HepG2 (cell line): ENCODE results near the gene BROX. TPM values are rescaled to one million over a fixed set of nuclear protein-coding genes. Genes with fewer than 3 reads are reported as not detected.

Experiments used
- CENPX ChIP-seq: sonication (generic); formaldehyde crosslinking; IDR thresholded peaks from 2 replicates; pipeline ENCODE4 v1.9.0; 2021; ENCODE audit warnings: mild to moderate bottlenecking, missing genetic modification reagents, moderate library complexity
- HCFC1 ChIP-seq: fragments of 150-350 bp; IDR thresholded peaks from 2 replicates; pipeline ENCODE4 v1.6.1; 2014; ENCODE audit warnings: low read depth, low read length
- KLF12 ChIP-seq: sonication (generic); formaldehyde crosslinking; IDR thresholded peaks from 2 replicates; pipeline ENCODE4 v1.4.0; 2020; ENCODE audit warnings: missing genetic modification reagents, borderline replicate concordance
- SP140L ChIP-seq: sonication (generic); formaldehyde crosslinking; IDR thresholded peaks from 2 replicates; pipeline ENCODE4 v1.4.0; 2020; ENCODE audit warnings: missing genetic modification reagents, borderline replicate concordance
- THAP11 ChIP-seq: IDR thresholded peaks from 2 replicates; pipeline ENCODE4 v1.6.1; 2016; ENCODE audit warnings: missing biosample characterization, missing genetic modification reagents
- ZNF670 ChIP-seq: sonication (generic); formaldehyde crosslinking; IDR thresholded peaks from 2 replicates; pipeline ENCODE4 v1.8.0; 2022; ENCODE audit warnings: mild to moderate bottlenecking, missing genetic modification reagents, borderline replicate concordance
- ZZZ3 ChIP-seq: sonication (generic); formaldehyde crosslinking; IDR thresholded peaks from 2 replicates; pipeline ENCODE4 v1.4.0; 2020; ENCODE audit warnings: missing genetic modification reagents, mild to moderate bottlenecking, borderline replicate concordance
- polyA plus RNA-seq, 8 experiments: library from polyadenylated mRNA; depleted of rRNA in 3 of 8; stranded (reverse) in 7 of 8; unstranded in 1 of 8; fragments of >200 nt; fragmentation: Illumina TruSeq in 4 of 8; extraction: Trizol in 4 of 8; gene quantifications; 2 replicates each; pipeline versions ENCODE4 v1.2.1 to v1.2.3, GENCODE V29; 2011 to 2016; ENCODE audit warnings: low read depth in 4 of 8, missing spikeins in 1 of 8, mixed read lengths in 1 of 8; ENCODE audit not compliant: insufficient read depth in 1 of 8
- total RNA-seq, 5 experiments: library from RNA; depleted of rRNA; stranded (reverse); fragments of >200 nt; fragmentation: Illumina TruSeq; extraction: Trizol; gene quantifications; 2 replicates each; pipeline ENCODE4 v1.2.3, GENCODE V29; 2016; ENCODE audit warnings: low read depth in 1 of 5
- TF ChIP-seq, protein P1 (sequence below): fragments of 450-650 bp; IDR thresholded peaks from 2 replicates; pipeline ENCODE4 v1.6.1; 2017; ENCODE audit warnings: mild to moderate bottlenecking
- TF ChIP-seq, protein P2 (sequence below): sonication (generic); formaldehyde crosslinking; IDR thresholded peaks from 2 replicates; pipeline ENCODE4 v1.5.0; 2020; ENCODE audit warnings: mild to moderate bottlenecking, missing genetic modification reagents
- TF ChIP-seq, protein P3 (sequence below): sonication (generic); formaldehyde crosslinking; IDR thresholded peaks from 2 replicates; pipeline ENCODE4 v1.8.1; 2023; ENCODE audit warnings: mild to moderate bottlenecking, missing genetic modification reagents
- TF ChIP-seq, protein P4 (sequence below): sonication (generic); formaldehyde crosslinking; conservative IDR thresholded peaks from 2 replicates; pipeline ENCODE4 v1.4.0; 2020; ENCODE audit warnings: missing genetic modification reagents

BROX gene
- total and polyA plus RNA-seq, 2 of the 13 experiments (the other 11 are each of a cell fraction or from before 2014, with no cell fraction given), result 4.4 to 33.2 TPM

DNA sequence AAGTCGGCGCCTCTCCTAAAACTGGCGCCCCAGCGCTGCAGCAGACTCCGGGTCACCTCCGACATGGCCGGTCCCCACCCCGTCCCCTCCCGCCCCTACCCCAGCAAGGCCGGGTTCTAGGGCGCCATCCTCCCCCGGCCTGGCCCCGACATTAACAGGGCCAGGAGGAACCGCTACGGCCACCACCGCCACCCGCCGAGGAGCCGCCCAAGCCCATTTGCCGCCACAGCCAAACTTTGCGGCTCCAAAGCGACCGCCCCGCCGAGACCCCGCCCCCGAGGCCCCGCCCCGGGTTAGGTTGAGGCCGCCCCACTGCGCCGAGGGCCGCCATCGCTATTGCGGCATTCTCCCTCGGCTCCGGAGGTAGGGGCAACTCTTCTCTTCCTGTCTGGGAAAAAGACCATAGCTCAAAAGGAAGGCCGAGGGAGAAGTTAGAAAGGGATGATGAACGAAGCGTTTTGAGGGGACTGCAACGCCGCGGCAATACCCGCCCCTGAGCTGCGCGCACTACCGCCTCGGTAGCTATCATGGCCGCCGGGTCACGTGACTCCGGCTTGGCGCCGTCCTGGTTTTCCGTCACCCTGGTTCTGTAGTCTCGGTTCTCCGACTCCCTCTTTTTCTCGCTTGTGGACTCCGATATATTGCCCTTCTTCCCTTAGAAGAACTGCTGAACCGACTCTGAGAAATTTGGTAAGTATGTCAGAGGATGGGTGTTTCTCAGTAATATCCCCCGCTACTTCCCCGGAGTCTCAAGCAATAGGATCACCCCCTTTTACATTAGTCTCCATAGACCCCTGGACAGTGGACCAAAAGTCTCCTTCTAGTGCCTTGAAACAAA lies at the start of gene BROX, which contains the start of gene AIDA (continued):
- TF ChIP-seq, protein P1, sequence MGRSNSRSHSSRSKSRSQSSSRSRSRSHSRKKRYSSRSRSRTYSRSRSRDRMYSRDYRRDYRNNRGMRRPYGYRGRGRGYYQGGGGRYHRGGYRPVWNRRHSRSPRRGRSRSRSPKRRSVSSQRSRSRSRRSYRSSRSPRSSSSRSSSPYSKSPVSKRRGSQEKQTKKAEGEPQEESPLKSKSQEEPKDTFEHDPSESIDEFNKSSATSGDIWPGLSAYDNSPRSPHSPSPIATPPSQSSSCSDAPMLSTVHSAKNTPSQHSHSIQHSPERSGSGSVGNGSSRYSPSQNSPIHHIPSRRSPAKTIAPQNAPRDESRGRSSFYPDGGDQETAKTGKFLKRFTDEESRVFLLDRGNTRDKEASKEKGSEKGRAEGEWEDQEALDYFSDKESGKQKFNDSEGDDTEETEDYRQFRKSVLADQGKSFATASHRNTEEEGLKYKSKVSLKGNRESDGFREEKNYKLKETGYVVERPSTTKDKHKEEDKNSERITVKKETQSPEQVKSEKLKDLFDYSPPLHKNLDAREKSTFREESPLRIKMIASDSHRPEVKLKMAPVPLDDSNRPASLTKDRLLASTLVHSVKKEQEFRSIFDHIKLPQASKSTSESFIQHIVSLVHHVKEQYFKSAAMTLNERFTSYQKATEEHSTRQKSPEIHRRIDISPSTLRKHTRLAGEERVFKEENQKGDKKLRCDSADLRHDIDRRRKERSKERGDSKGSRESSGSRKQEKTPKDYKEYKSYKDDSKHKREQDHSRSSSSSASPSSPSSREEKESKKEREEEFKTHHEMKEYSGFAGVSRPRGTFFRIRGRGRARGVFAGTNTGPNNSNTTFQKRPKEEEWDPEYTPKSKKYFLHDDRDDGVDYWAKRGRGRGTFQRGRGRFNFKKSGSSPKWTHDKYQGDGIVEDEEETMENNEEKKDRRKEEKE, result no peak
- TF ChIP-seq CENPX (CRISPR knock-in tag), result no peak
- peak; percentile 63; the same call in 1 of the 2 replicates for TF ChIP-seq THAP11 (CRISPR knock-in tag)
- 0 out of 2 replicates have a peak, but pooled peaks have one; percentile 42 for TF ChIP-seq ZZZ3 (CRISPR knock-in tag)
- TF ChIP-seq HCFC1, result peak; percentile 73
- TF ChIP-seq, protein P2, sequence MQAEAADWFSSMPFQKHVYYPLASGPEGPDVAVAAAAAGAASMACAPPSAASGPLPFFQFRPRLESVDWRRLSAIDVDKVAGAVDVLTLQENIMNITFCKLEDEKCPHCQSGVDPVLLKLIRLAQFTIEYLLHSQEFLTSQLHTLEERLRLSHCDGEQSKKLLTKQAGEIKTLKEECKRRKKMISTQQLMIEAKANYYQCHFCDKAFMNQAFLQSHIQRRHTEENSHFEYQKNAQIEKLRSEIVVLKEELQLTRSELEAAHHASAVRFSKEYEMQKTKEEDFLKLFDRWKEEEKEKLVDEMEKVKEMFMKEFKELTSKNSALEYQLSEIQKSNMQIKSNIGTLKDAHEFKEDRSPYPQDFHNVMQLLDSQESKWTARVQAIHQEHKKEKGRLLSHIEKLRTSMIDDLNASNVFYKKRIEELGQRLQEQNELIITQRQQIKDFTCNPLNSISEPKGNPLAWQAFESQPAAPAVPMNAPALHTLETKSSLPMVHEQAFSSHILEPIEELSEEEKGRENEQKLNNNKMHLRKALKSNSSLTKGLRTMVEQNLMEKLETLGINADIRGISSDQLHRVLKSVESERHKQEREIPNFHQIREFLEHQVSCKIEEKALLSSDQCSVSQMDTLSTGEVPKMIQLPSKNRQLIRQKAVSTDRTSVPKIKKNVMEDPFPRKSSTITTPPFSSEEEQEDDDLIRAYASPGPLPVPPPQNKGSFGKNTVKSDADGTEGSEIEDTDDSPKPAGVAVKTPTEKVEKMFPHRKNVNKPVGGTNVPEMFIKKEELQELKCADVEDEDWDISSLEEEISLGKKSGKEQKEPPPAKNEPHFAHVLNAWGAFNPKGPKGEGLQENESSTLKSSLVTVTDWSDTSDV (CRISPR knock-in tag), result no peak
- TF ChIP-seq, protein P3, sequence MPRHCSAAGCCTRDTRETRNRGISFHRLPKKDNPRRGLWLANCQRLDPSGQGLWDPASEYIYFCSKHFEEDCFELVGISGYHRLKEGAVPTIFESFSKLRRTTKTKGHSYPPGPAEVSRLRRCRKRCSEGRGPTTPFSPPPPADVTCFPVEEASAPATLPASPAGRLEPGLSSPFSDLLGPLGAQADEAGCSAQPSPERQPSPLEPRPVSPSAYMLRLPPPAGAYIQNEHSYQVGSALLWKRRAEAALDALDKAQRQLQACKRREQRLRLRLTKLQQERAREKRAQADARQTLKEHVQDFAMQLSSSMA (CRISPR knock-in tag), result 0 out of 2 replicates have a peak, but pooled peaks have one; percentile 19
- TF ChIP-seq, protein P4, sequence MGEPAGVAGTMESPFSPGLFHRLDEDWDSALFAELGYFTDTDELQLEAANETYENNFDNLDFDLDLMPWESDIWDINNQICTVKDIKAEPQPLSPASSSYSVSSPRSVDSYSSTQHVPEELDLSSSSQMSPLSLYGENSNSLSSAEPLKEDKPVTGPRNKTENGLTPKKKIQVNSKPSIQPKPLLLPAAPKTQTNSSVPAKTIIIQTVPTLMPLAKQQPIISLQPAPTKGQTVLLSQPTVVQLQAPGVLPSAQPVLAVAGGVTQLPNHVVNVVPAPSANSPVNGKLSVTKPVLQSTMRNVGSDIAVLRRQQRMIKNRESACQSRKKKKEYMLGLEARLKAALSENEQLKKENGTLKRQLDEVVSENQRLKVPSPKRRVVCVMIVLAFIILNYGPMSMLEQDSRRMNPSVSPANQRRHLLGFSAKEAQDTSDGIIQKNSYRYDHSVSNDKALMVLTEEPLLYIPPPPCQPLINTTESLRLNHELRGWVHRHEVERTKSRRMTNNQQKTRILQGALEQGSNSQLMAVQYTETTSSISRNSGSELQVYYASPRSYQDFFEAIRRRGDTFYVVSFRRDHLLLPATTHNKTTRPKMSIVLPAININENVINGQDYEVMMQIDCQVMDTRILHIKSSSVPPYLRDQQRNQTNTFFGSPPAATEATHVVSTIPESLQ (CRISPR knock-in tag), result 0 out of 2 replicates have a peak, but pooled peaks have one; percentile 5
- TF ChIP-seq KLF12 (CRISPR knock-in tag), result peak; percentile 83
- peak; percentile 37; the same call in 1 of the 2 replicates for TF ChIP-seq SP140L (CRISPR knock-in tag)
- peak; percentile 88; the same call in 1 of the 2 replicates for TF ChIP-seq ZNF670 (CRISPR knock-in tag)
